Urothelium cell line (cell line): ENCODE data around the gene SERPINA7.
"Not testable (repeated sequence)": the region's sequence is repeated elsewhere in the genome, so short reads cannot be mapped to it uniquely, and the experiment has no call there.

Experiments
- DNase-seq: peaks from one replicate; pipeline ENCODE4 v3.0.0; 2011; ENCODE audit warnings: low spot score, mixed read lengths
- FAIRE-seq: peaks from 2 replicates; lab custom pipeline; 2011; peaks lifted over from hg19 to GRCh38; lab: Jason Lieb, UNC

The SERPINA7 gene, protein sequence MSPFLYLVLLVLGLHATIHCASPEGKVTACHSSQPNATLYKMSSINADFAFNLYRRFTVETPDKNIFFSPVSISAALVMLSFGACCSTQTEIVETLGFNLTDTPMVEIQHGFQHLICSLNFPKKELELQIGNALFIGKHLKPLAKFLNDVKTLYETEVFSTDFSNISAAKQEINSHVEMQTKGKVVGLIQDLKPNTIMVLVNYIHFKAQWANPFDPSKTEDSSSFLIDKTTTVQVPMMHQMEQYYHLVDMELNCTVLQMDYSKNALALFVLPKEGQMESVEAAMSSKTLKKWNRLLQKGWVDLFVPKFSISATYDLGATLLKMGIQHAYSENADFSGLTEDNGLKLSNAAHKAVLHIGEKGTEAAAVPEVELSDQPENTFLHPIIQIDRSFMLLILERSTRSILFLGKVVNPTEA

GRCh38 chrX:106038625-106039024 is at the start of gene SERPINA7:
TSS of gene SERPINA7 (minus strand) at chrX:106038727. CDS start at chrX:106037058, 1,669 bp downstream.
- DNase-seq, result no peak
- FAIRE-seq, result no peak

GRCh38 chrX:106069048-106069447 is 30.5 kb upstream of the SERPINA7 start:
- no peak for FAIRE-seq
- DNase-seq, result no peak

GRCh38 chrX:106050054-106050453 is 11.5 kb upstream of the SERPINA7 start:
- DNase-seq (no peak), FAIRE-seq (no peak)

DNA sequence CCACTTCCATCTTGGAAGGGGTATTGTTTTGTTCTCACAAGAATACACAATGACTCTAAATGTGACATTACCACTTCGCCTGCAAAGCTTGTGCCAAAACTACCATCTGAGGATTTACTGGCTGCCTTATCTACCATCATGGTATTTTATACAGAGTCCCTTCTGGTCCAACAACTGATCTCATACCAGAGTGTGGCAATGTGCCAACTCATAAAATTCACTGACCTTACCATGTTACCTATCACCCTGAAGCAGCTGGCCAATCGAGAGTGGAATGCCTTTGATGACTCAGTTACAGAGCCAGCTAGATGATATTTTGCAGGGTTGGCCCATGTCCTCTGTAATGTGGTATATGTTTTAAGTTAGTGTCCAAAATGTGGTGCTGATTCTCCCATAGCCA is 3.8 kb upstream of the SERPINA7 start:
- DNase-seq (no peak), FAIRE-seq (no peak)

DNA sequence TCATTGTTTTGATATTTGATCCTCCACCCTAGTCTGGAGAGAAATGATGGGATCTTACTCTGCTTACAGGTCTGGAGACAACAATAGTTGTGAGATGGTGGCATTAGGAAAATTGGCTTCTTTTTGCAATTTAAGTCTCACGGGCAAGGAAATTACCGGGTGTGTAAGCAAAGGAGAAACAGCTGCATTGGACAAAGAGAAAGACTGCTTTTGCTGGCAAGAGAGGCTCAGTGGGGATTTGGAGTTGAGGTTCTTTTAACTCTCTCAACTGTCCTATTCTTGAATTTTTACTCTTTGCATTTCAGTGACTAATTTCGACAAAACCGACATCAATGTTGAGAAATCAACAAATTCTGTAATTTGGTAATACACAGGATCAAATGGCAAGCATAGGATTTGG is 2.3 kb upstream of the SERPINA7 start:
- DNase-seq (no peak), FAIRE-seq (no peak)

DNA sequence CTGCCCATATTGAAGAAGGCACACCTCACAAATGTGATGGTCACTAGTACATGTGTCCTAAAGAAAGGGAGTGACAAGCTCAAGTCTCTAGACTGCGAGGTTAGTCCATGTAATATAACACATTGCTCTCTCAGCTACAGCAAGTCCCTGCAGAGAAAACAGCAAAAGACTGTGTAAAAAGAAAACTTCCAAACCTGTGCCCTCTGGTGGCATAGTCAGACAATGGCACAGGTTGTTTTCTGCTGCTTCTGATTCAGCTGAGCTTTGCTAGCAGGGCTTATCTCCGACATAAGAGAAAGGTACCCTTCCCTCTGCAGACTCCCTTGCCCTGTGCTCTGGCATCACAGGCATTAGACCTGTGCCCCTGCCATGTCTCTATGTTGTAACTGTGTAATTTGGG is 1.4 kb upstream of the SERPINA7 start:
- DNase-seq, result peak; percentile 12
- FAIRE-seq, result no peak

DNA sequence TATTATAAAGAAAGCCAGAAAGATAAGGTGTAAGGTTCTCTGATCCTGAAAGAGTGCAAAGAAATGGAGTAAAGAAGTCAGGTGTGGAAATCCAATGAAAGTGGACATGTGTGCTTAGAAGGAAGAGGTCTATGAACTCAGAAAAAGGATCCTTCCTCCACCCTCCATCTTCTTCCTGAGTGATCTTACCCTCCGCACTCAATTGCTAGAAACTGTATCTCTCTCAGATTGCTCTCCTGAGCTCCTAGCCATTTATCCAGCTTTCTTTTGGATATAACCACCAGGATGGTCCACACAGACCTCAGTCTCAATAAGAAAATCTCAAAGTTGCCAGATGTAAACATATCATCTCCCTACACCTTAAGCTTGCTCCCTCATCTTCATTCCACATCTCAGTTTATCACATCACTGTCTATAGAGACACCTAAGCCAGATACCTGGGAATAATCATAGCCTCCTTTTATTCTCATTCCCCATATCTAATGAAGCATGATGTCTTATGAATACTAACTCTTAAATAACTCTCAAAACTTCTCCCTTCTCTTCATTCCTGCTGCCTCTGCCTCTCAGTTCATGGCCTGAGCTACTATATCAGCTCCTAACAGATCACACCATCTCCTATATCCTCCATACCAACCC is 573 bp downstream of the SERPINA7 start:
- no peak for FAIRE-seq
- DNase-seq, result no peak

GRCh38 chrX:106036716-106037115 is 1.8 kb downstream of the SERPINA7 start:
- DNase-seq (no peak), FAIRE-seq (no peak)

GRCh38 chrX:106035064-106035463 is 3.5 kb downstream of the SERPINA7 start:
- DNase-seq (peak; percentile 1), FAIRE-seq (no peak)

- FAIRE-seq (no peak), DNase-seq (no peak)
These were observed 14.6 kb downstream of the SERPINA7 start for GRCh38 chrX:106023947-106024346.

GRCh38 chrX:106022238-106022637 is 16.3 kb downstream of the SERPINA7 start:
- no peak for FAIRE-seq
- no peak for DNase-seq

- no peak for FAIRE-seq
These were observed 24.3 kb downstream of the SERPINA7 start for GRCh38 chrX:106014119-106014775.

GRCh38 chrX:106009145-106009544 is 29.4 kb downstream of the SERPINA7 start:
- DNase-seq (no peak), FAIRE-seq (no peak)

More at GRCh38 chrX:106014119-106014775, 24.3 kb downstream of the SERPINA7 start:
- DNase-seq, result no peak

DNA sequence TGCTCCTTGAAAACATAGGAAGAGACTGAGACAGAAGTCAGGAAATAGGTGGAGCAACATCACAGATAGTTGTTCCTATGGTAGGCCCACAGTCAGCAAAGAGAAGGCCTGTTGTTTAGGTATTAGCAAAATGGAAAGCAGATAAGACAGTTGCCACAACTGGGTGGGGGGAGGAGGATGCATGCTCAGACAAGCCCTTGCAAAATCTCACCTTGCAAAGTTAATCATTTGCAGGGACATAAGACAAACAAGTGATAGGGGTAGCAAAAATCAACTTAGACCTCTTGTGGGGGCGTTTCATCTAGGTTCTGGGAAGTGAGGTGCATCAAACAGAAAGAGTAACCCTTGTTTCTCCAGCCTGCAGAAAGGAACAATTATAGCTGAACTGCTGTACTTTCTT is 30.7 kb downstream of the SERPINA7 start:
- DNase-seq, result no peak

GRCh38 chrX:106005684-106006083 is 32.8 kb downstream of the SERPINA7 start:
- no peak for DNase-seq
- no peak for FAIRE-seq

More for the DNA sequence above, 30.7 kb downstream of the SERPINA7 start:
- FAIRE-seq, result no peak

DNA sequence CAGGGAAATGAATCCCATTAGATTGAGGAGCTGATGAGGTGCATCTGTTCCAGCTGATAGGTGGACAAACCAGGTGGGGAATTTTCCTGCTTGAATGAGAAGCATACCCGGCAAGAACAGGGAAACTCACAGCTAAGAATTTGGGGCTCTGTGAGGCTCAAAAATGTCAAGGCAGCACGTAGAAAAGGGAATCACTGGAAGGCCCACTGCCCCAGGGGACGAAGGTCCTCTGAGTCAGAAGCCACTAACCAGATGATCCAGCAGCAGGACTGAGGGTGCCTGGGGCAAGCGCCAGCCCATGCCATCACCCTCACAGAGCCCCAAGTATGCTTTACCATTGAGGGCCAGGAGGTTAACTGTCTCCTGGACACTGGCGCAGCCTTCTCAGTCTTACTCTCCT is 37.9 kb downstream of the SERPINA7 start:
- DNase-seq, FAIRE-seq: not testable (repeated sequence)

GRCh38 chrX:106000203-106000602 is 38.3 kb downstream of the SERPINA7 start:
- FAIRE-seq, result no peak
- no peak for DNase-seq

DNA sequence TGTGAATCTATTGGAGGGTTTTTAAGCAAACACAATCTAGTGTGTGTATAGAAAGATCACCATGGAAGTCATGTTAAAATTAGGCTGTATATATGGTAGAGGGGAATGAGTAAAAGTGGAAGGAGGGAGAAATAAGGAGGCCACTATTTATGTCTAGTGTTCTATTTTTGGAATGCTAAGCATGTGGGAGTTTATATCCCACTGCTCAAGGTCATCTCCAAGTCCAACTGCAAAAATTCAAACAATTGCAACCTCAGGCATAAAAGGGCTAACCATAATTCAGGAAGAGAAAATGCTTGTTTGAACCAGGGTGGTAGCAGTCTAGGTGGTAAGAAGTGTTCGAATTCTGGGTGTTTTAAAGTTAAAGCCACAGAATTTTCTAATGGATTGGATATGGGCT is 39.2 kb downstream of the SERPINA7 start:
- FAIRE-seq (no peak), DNase-seq (no peak)

DNA sequence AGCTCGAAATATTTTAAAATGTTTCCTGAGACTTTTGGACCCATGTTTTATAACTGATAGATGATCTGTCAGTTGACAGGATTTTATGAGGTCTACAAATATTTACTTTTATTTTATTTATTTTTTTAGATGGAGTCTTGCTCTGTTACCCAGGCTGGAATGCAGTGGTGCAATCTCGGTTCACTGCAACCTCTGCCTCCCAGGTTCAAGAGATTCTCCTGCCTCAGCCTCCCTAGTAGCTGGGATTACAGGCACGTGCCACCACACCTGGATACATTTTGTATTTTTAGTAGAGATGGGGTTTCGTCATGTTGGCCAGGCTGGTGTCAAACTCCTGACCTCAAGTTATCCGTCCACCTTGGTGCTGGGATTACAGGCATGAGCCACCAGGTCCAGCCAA is 50.0 kb downstream of the SERPINA7 start:
- FAIRE-seq, result not testable (repeated sequence)

More for the DNA sequence above, 50.0 kb downstream of the SERPINA7 start:
- not testable (repeated sequence) for DNase-seq
